MM.1S (cell line): ENCODE measurements around the gene VPS52.

ENCODE experiments used
- DNase-seq: peaks from one replicate; pipeline ENCODE4 v3.0.0-alpha.2; 2015
- H2AFZ ChIP-seq: fragments of 300-600 bp; sonication (generic); 2 replicates; pipeline ENCODE4 v1.6.0; 2016; ENCODE audit warnings: antibody characterized with exemption, low read length
- H3F3A ChIP-seq: fragments of 300-600 bp; sonication (generic); 2 replicates; pipeline ENCODE4 v1.6.1; 2016; ENCODE audit warnings: mild to moderate bottlenecking, antibody characterized with exemption, low read length, moderate library complexity, mixed read lengths; ENCODE audit not compliant: insufficient read depth
- H3K27ac ChIP-seq: fragments of 300-600 bp; sonication (generic); 2 replicates; pipeline ENCODE4 v1.5.1; 2016; ENCODE audit warnings: mild to moderate bottlenecking, low read length
- H3K27me3 ChIP-seq: fragments of 300-600 bp; sonication (generic); replicated peaks from 2 replicates; pipeline ENCODE4 v1.6.0; 2016; ENCODE audit warnings: low read length; ENCODE audit not compliant: insufficient read depth
- H3K36me3 ChIP-seq: fragments of 300-600 bp; sonication (generic); replicated peaks from 2 replicates; pipeline ENCODE4 v1.6.1; 2016; ENCODE audit warnings: mild to moderate bottlenecking, low read length, mixed read lengths; ENCODE audit not compliant: insufficient read depth
- H3K4me1 ChIP-seq: fragments of 300-600 bp; sonication (generic); 2 replicates; pipeline ENCODE4 v1.6.1; 2016; ENCODE audit warnings: low read length, mixed read lengths
- H3K4me2 ChIP-seq: fragments of 300-600 bp; sonication (generic); 2 replicates; pipeline ENCODE4 v1.6.0; 2016; ENCODE audit warnings: low read depth, low read length
- H3K4me3 ChIP-seq: fragments of 300-600 bp; sonication (generic); 2 replicates; pipeline ENCODE4 v1.5.1; 2016; ENCODE audit warnings: low read length, mixed read lengths
- H3K79me2 ChIP-seq: fragments of 300-600 bp; sonication (generic); 2 replicates; pipeline ENCODE4 v1.6.1; 2016; ENCODE audit warnings: mixed run types, low read length, mixed read lengths
- H3K9ac ChIP-seq: fragments of 300-600 bp; sonication (generic); 2 replicates; pipeline ENCODE4 v1.6.1; 2016; ENCODE audit warnings: low read length, mixed read lengths
- H3K9me2 ChIP-seq: fragments of 300-600 bp; sonication (generic); replicated peaks from 2 replicates; pipeline ENCODE4 v1.6.1; 2016; ENCODE audit warnings: mild to moderate bottlenecking, low read length, mixed read lengths; ENCODE audit not compliant: insufficient read depth
- H3K9me3 ChIP-seq: fragments of 300-600 bp; sonication (generic); replicated peaks from 2 replicates; pipeline ENCODE4 v1.6.1; 2016; ENCODE audit warnings: mild to moderate bottlenecking, low read length, mixed read lengths; ENCODE audit not compliant: insufficient read depth
- H4K20me1 ChIP-seq: fragments of 300-600 bp; sonication (generic); 2 replicates; pipeline ENCODE4 v1.6.1; 2016; ENCODE audit warnings: mild to moderate bottlenecking, low read length, moderate library complexity, mixed read lengths; ENCODE audit not compliant: insufficient read depth
- EZH2 ChIP-seq: fragments of 300-600 bp; sonication (generic); optimal IDR thresholded peaks from 2 replicates; pipeline ENCODE3; 2017; ENCODE audit warnings: low read depth, mild to moderate bottlenecking, antibody characterized with exemption, low read length, mixed read lengths
- EZH2phosphoT487 ChIP-seq: fragments of 300-600 bp; sonication (generic); IDR thresholded peaks from 2 replicates; pipeline ENCODE4 v1.6.1; 2018; ENCODE audit warnings: antibody characterized with exemption, low read length
- TF ChIP-seq, protein P1 (sequence below): fragments of 300-600 bp; sonication (generic); IDR thresholded peaks from 2 replicates; pipeline ENCODE4 v1.5.1; 2016; ENCODE audit warnings: antibody characterized with exemption, low read length, mixed read lengths

VPS52 gene

GRCh38 chr6:33299237-33299944, 27.7 kb upstream of the VPS52 start:
- no peaks in the 10 kb centered on the region for H4K20me1 ChIP-seq
- peak; percentile 95 for DNase-seq
- H3K9me3 ChIP-seq, result no peaks in the 10 kb centered on the region
- H3K9me2 ChIP-seq, result no peaks in the 10 kb centered on the region
- peaks cover 25% of the 10 kb centered on the region for H3F3A ChIP-seq
- H3K4me3 ChIP-seq, result peak overlapping the region; percentile 94
- TF ChIP-seq, protein P1, sequence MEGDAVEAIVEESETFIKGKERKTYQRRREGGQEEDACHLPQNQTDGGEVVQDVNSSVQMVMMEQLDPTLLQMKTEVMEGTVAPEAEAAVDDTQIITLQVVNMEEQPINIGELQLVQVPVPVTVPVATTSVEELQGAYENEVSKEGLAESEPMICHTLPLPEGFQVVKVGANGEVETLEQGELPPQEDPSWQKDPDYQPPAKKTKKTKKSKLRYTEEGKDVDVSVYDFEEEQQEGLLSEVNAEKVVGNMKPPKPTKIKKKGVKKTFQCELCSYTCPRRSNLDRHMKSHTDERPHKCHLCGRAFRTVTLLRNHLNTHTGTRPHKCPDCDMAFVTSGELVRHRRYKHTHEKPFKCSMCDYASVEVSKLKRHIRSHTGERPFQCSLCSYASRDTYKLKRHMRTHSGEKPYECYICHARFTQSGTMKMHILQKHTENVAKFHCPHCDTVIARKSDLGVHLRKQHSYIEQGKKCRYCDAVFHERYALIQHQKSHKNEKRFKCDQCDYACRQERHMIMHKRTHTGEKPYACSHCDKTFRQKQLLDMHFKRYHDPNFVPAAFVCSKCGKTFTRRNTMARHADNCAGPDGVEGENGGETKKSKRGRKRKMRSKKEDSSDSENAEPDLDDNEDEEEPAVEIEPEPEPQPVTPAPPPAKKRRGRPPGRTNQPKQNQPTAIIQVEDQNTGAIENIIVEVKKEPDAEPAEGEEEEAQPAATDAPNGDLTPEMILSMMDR, result peak; percentile 76
- no peak for TF ChIP-seq EZH2
- peaks cover 7% of the 10 kb centered on the region for H3K4me1 ChIP-seq
- H3K79me2 ChIP-seq, result peaks cover 18% of the 10 kb centered on the region
- H2AFZ ChIP-seq, result peak overlapping the region; percentile 68
- H3K9ac ChIP-seq, result peak overlapping the region; percentile 96
- H3K4me2 ChIP-seq, result peak overlapping the region; percentile 99
- H3K27ac ChIP-seq, result peak overlapping the region; percentile 96
- H3K27me3 ChIP-seq, result no peaks in the 10 kb centered on the region
- no peaks in the 10 kb centered on the region for H3K36me3 ChIP-seq

DNA sequence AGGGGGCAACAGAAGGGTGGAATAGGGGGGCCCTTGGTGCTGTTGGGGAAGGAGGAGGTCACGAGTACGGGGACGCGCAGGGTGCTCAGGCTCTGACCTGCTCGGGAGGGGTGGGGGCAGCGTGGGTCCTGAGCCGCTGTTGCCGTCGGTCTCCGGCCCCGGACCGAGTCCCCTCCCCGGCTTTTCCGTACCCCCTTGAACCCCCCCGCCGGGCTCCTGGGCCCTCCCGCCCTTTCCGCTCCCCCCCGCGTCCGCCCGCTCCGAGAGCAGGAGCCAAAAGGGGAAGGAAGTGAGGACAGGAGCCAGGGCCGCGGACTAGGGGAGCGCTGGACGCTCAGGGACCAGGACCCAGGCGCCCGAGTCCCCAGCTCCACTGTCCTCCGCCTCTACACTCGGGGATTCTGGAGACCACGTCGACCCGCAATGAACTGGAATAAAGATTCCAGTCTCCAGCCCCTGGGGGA, 27.1 kb upstream of the VPS52 start, which contains the start of gene RGL2:
TSS of gene RGL2 (minus strand) at position 170 of the 464 bp plus-strand sequence. CDS start 332 bp downstream, outside the sequence.
- peak; percentile 67 for DNase-seq
- peaks cover 25% of the 10 kb centered on the region for H3F3A ChIP-seq
- H3K4me2 ChIP-seq, result peak within 1 kb of the TSS; percentile 99
- H3K9ac ChIP-seq, result peak within 1 kb of the TSS; percentile 96
- no peaks in the 10 kb centered on the region for H3K27me3 ChIP-seq
- H3K79me2 ChIP-seq, result peaks cover 14% of the 10 kb centered on the region; the same call in 1 of the 2 replicates
- H3K9me2 ChIP-seq, result no peaks in the 10 kb centered on the region
- peaks cover 7% of the 10 kb centered on the region for H3K4me1 ChIP-seq
- H3K4me3 ChIP-seq, result peak within 1 kb of the TSS; percentile 94
- peak within 1 kb of the TSS; percentile 68 for H2AFZ ChIP-seq
- H3K9me3 ChIP-seq, result no peaks in the 10 kb centered on the region
- H3K27ac ChIP-seq, result peak within 1 kb of the TSS; percentile 96
- no peaks in the 10 kb centered on the region for H3K36me3 ChIP-seq
- no peaks in the 10 kb centered on the region for H4K20me1 ChIP-seq
- TF ChIP-seq, protein P1, result no peak
- no peak for TF ChIP-seq EZH2phosphoT487

- peak overlapping the region; percentile 96 for H3K9ac ChIP-seq
- DNase-seq, result peak; percentile 61
- H3K4me1 ChIP-seq, result peaks cover 7% of the 10 kb centered on the region
- no peaks in the 10 kb centered on the region for H3K36me3 ChIP-seq
- no peaks in the 10 kb centered on the region for H3K9me2 ChIP-seq
- peaks cover 25% of the 10 kb centered on the region for H3F3A ChIP-seq
- peak overlapping the region; percentile 96 for H3K27ac ChIP-seq
- no peaks in the 10 kb centered on the region for H4K20me1 ChIP-seq
- TF ChIP-seq, protein P1, result peak; percentile 8; the same call in 1 of the 2 replicates
- TF ChIP-seq EZH2 (no peak), EZH2phosphoT487 (no peak)
- H3K4me2 ChIP-seq, result peak overlapping the region; percentile 99
- no peaks in the 10 kb centered on the region for H3K27me3 ChIP-seq
- peaks cover 14% of the 10 kb centered on the region; the same call in 1 of the 2 replicates for H3K79me2 ChIP-seq
- H2AFZ ChIP-seq, result no peak overlapping the region; the same call in 1 of the 2 replicates
- H3K4me3 ChIP-seq, result peak overlapping the region; percentile 94
- no peaks in the 10 kb centered on the region for H3K9me3 ChIP-seq
Measured at GRCh38 chr6:33297956-33298772, 26.5 kb upstream of the VPS52 start.
